RPMI8226 (cell line): ENCODE results near the gene BLACAT1.
"Not testable (repeated sequence)": the region's sequence is repeated elsewhere in the genome, so short reads cannot be mapped to it uniquely, and the experiment has no call there.

Experiments used
- DNase-seq: peaks from one replicate; pipeline ENCODE4 v3.0.0-alpha.2; 2015

Gene BLACAT1

GRCh38 chr1:205406252-205406651, 49.6 kb downstream of the BLACAT1 start:
- not testable (repeated sequence) for DNase-seq
